ENCODE data around the gene C11orf68.

C11orf68 gene

GRCh38 chr11:65885808-65886536 is 32.9 kb downstream of the C11orf68 start:
- CTCF ChIA-PET, result interaction anchor here (0.6 to 9.5 kb wide), 34 partner anchors 9 to 271 kb away, joined by 3 to 189 read pairs (median 8); partner anchors contain the start of genes CFL1, FOSL1, KAT5 and MUS81
- Histone ChIP-seq H3K27ac (ENCODE audit: extremely low read depth, low read depth, low read length) (no peak overlapping the region), H3K9me3 (ENCODE audit: control insufficient read depth, insufficient read depth, low read depth, low read length) (no peaks in the 10 kb centered on the region), H3K36me3 (ENCODE audit: control insufficient read depth in 2 of 2, insufficient read depth in 1 of 2, low read length in 2 of 2) (peaks cover 0 to 53% of the 10 kb centered on the region in 2 experiments; a peak in 2 of 3 replicates), H3K4me3 (ENCODE audit: low read depth, low read length) (no peak overlapping the region), H3K4me1 (ENCODE audit: control insufficient read depth, insufficient read depth, low read length) (no peaks in the 10 kb centered on the region)
- TF ChIP-seq ZNF341 (tag by site-specific recombination; IDR thresholded peaks at IDR 0.05; ENCODE audit: low read depth) (no peak), ZNF513 (tag by site-specific recombination; IDR thresholded peaks at IDR 0.05) (no peak), ZNF501 (tag by site-specific recombination; IDR thresholded peaks at IDR 0.05) (no peak), ZNF114 (tag by site-specific recombination; IDR thresholded peaks at IDR 0.05) (no peak), ZNF248 (tag by site-specific recombination; IDR thresholded peaks at IDR 0.05) (0 out of 2 replicates have a peak, but pooled peaks have one; percentile 71), ZNF426 (tag by site-specific recombination; IDR thresholded peaks at IDR 0.05) (no peak), KLF7 (tag by site-specific recombination; IDR thresholded peaks at IDR 0.05; ENCODE audit: borderline replicate concordance) (no peak), KLF9 (tag by site-specific recombination; IDR thresholded peaks at IDR 0.05; ENCODE audit: low read depth) (no peak)
- POLR2A ChIA-PET, result interaction anchor here (2.0 to 6.1 kb wide), 4 partner anchors 26 to 166 kb away, joined by 5 to 121 read pairs (median 12); partner anchors contain the start of genes CFL1, MUS81 and RNASEH2C

GRCh38 chr11:65885231-65885630 is 33.6 kb downstream of the C11orf68 start:
- CTCF ChIA-PET, result interaction anchor here (0.5 to 9.5 kb wide), 49 partner anchors 8 to 281 kb away, joined by 3 to 189 read pairs (median 5); partner anchors contain the start of genes CFL1, FOSL1, KAT5 and MUS81
- H3K36me3 ChIP-seq (ENCODE audit: control insufficient read depth in 2 of 2, insufficient read depth in 1 of 2, low read length in 2 of 2), result peaks cover 0 to 53% of the 10 kb centered on the region in 2 experiments; a peak in 2 of 3 replicates
- H3K27ac ChIP-seq (ENCODE audit: extremely low read depth, low read depth, low read length), result no peak overlapping the region
- H3K9me3 ChIP-seq (ENCODE audit: control insufficient read depth, insufficient read depth, low read depth, low read length), result no peaks in the 10 kb centered on the region
- no peak overlapping the region for H3K4me3 ChIP-seq (ENCODE audit: low read depth, low read length)
- H3K4me1 ChIP-seq (ENCODE audit: control insufficient read depth, insufficient read depth, low read length), result no peaks in the 10 kb centered on the region
- TF ChIP-seq ZNF48 (tag by site-specific recombination; IDR thresholded peaks at IDR 0.05), result no peak
- POLR2A ChIA-PET, result interaction anchor here (0.6 to 2.3 kb wide), 12 partner anchors 11 to 251 kb away, joined by 3 to 13 read pairs (median 6); partner anchors contain the start of genes CFL1, KAT5, MUS81 and RNASEH2C

GRCh38 chr11:65884716-65885092 is 34.2 kb downstream of the C11orf68 start:
- ChIA-PET CTCF (interaction anchor here (0.5 to 9.5 kb wide), 54 partner anchors 7 to 280 kb away, joined by 3 to 189 read pairs (median 5); partner anchors contain the start of genes CFL1, FOSL1, KAT5 and MUS81), POLR2A (interaction anchor here (0.6 to 2.3 kb wide), 12 partner anchors 11 to 252 kb away, joined by 3 to 13 read pairs (median 6); partner anchors contain the start of genes CFL1, KAT5, MUS81 and RNASEH2C)
- Histone ChIP-seq H3K27ac (ENCODE audit: extremely low read depth, low read depth, low read length) (no peak overlapping the region), H3K36me3 (ENCODE audit: control insufficient read depth in 2 of 2, insufficient read depth in 1 of 2, low read length in 2 of 2) (peaks cover 0 to 53% of the 10 kb centered on the region in 2 experiments; a peak in 2 of 3 replicates), H3K4me1 (ENCODE audit: control insufficient read depth, insufficient read depth, low read length) (no peaks in the 10 kb centered on the region), H3K9me3 (ENCODE audit: control insufficient read depth, insufficient read depth, low read depth, low read length) (no peaks in the 10 kb centered on the region), H3K4me3 (ENCODE audit: low read depth, low read length) (no peak overlapping the region)
- TF ChIP-seq ZSCAN18 (tag by site-specific recombination; IDR thresholded peaks at IDR 0.05) (no peak), ZNF311 (tag by site-specific recombination; IDR thresholded peaks at IDR 0.05; ENCODE audit: borderline replicate concordance) (no peak), ZNF341 (tag by site-specific recombination; IDR thresholded peaks at IDR 0.05; ENCODE audit: low read depth) (peak; percentile 61), ZNF184 (tag by site-specific recombination; IDR thresholded peaks at IDR 0.05) (no peak), ZSCAN4 (tag by site-specific recombination; IDR thresholded peaks at IDR 0.05) (no peak), WT1 (tag by site-specific recombination; IDR thresholded peaks at IDR 0.05) (no peak), KLF9 (tag by site-specific recombination; IDR thresholded peaks at IDR 0.05; ENCODE audit: low read depth) (0 out of 2 replicates have a peak, but pooled peaks have one; percentile 27), ZNF10 (tag by site-specific recombination; IDR thresholded peaks at IDR 0.05) (no peak), ZNF692 (tag by site-specific recombination; IDR thresholded peaks at IDR 0.05) (no peak), ZNF510 (tag by site-specific recombination; IDR thresholded peaks at IDR 0.05; ENCODE audit: insufficient replicate concordance) (no peak), KLF17 (tag by site-specific recombination; IDR thresholded peaks at IDR 0.05) (0 out of 2 replicates have a peak, but pooled peaks have one; percentile 22), ZNF639 (tag by site-specific recombination; IDR thresholded peaks at IDR 0.05) (no peak), SP3 (tag by site-specific recombination; IDR thresholded peaks at IDR 0.05) (peak; percentile 26; the same call in 1 of the 2 replicates)

Data from HEK293 (cell line).